Lower leg skin (tissue), 4 donors: Measurements from ENCODE around the gene MRPL49. TPM values are rescaled to one million over a fixed set of nuclear protein-coding genes. Genes with fewer than 3 reads are reported as not detected.

Experiments
- DNase-seq, 2 donors: peaks; one replicate each; pipeline ENCODE4 v3.0.0-alpha.2; 2019; ENCODE audit warnings: low spot score in 2 of 2
- H3K4me3 ChIP-seq: fragments of 200-600 bp; sonication (generic); 2 replicates; pipeline ENCODE4 v1.5.1; 2017; ENCODE audit warnings: mild to moderate bottlenecking, low read depth; ENCODE audit not compliant: poor library complexity, severe bottlenecking
- CTCF ChIP-seq, 3 donors: fragments of 450-650 bp; IDR thresholded peaks; one replicate each; pipeline ENCODE4 v1.5.1; 2016; ENCODE audit warnings: antibody characterized with exemption in 3 of 3, mild to moderate bottlenecking in 3 of 3, moderate library complexity in 2 of 3
- POLR2A ChIP-seq, 2 donors: fragments of 450-650 bp; IDR thresholded peaks; one replicate each; pipeline ENCODE4 v1.6.1; 2016 to 2017; ENCODE audit warnings: antibody characterized with exemption in 2 of 2, mild to moderate bottlenecking in 1 of 2, moderate library complexity in 1 of 2
- WGBS, 2 donors: methylation state at CpG; one replicate each; pipeline ENCODE4 v1.1.5; 2018; 5-methylcytosine and 5-hydroxymethylcytosine counted together
- intact Hi-C: fragments of 100-400 bp; cut with DNase I; formaldehyde crosslinking; loops from one replicate; pipeline ENCODE4 v1.15.0; 2023; ENCODE audit warnings: low total_unique reads
- total RNA-seq, 4 donors: library from RNA; depleted of rRNA; stranded (reverse); fragments of >200 nt; gene quantifications; one replicate each; pipeline ENCODE4 v1.1.0, GENCODE V29; 2016

Gene MRPL49
- total RNA-seq, 4 donors from 2014 or later, result 61.0 to 107 (median 82.4) TPM

GRCh38 chr11:65087216-65087615 is 34.9 kb upstream of the MRPL49 start:
- H3K4me3 ChIP-seq, result no peak overlapping the region
- intact Hi-C loops, result loop anchor here (10.0 kb wide), 1 partner anchor 72 kb away; the partner anchor contains the start of gene ARL2
- WGBS, 2 donors, result 91 to 94% methylated on average over 11 of the region's 11 CpGs
- TF ChIP-seq POLR2A (IDR thresholded peaks at IDR 0.05), result no peak
- TF ChIP-seq CTCF (IDR thresholded peaks at IDR 0.05), result no peak
- DNase-seq, result no peak

DNA sequence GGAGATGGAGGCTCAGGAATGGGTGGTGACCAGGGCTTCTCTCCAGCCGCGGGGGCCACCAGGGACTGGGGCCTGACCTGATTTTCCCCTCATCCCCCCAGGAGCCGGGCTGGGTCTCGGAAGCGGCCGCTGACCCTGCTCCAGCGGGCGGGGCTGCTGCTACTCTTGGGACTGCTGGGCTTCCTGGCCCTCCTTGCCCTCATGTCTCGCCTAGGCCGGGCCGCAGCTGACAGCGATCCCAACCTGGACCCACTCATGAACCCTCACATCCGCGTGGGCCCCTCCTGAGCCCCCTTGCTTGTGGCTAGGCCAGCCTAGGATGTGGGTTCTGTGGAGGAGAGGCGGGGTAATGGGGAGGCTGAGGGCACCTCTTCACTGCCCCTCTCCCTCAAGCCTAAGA is 34.3 kb upstream of the MRPL49 start:
- TF ChIP-seq POLR2A (IDR thresholded peaks at IDR 0.05), result no peak
- TF ChIP-seq CTCF (IDR thresholded peaks at IDR 0.05), result no peak
- no peak for DNase-seq
- 92% methylated on average over 10 to 15 of the region's 15 CpGs for WGBS, 2 donors
- intact Hi-C loops, result loop anchor here (10.0 kb wide), 1 partner anchor 73 kb away; the partner anchor contains the start of gene ARL2
- no peak overlapping the region for H3K4me3 ChIP-seq

DNA sequence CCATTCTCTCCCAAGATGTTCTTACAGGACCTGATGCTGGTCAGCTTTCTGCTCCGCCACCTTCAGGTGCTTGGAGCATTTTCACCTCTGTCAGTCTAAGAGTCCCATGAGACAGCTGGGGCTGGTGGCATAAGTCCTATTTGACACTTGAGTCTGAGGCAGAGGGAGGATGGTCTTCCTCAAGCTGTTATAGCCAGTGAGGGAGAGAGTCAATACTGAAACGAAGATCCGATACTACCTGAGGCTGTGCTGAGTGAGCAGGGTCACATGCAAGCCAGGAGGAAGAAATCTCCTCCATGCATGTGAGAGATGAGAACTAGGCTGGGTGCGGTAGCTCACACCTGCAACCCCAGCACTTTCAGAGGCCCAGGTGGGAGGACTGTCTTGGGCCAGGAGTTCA is 32.5 kb upstream of the MRPL49 start:
- intact Hi-C loops, result loop anchor here (10.0 kb wide), 1 partner anchor 75 kb away; the partner anchor contains the start of gene ARL2
- DNase-seq, result no peak
- no peak overlapping the region for H3K4me3 ChIP-seq
- 86 to 87% methylated on average over 4 of the region's 4 CpGs for WGBS, 2 donors
- TF ChIP-seq POLR2A (IDR thresholded peaks at IDR 0.05) (no peak), CTCF (IDR thresholded peaks at IDR 0.05) (no peak)

DNA sequence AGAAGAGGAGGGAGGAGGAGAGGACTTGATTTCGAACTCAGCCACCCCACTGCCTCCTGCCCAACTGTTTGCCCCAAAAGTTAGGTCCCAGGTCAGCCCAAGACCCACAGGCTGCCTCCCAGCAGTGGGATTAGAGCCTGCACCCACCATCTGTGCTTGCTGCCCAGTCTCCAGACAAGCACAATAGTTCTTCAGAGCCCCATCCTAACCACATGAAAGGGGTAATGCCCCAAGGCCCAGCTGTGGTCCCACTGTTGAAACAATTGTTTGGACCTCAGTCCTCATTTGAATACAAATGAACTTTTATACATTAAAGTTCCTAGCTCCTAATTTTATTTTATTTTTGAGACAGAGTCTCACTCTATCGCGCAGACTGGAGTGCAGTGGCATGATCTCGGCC is 31.5 kb upstream of the MRPL49 start:
- intact Hi-C loops, result no loop called here
- no peak overlapping the region for H3K4me3 ChIP-seq
- WGBS, 2 donors, result 90% methylated on average over 4 of the region's 4 CpGs

GRCh38 chr11:65095427-65095826 is 26.7 kb upstream of the MRPL49 start:
- H3K4me3 ChIP-seq, result no peak overlapping the region
- no peak for TF ChIP-seq CTCF (IDR thresholded peaks at IDR 0.05)
- no peak for TF ChIP-seq POLR2A (IDR thresholded peaks at IDR 0.05)
- no peak for DNase-seq
- intact Hi-C loops, result no loop called here
- WGBS, 2 donors, result 73 to 87% methylated on average over 22 of the region's 22 CpGs

More for the DNA sequence above, 31.5 kb upstream of the MRPL49 start:
- TF ChIP-seq CTCF (IDR thresholded peaks at IDR 0.05) (no peak), POLR2A (IDR thresholded peaks at IDR 0.05) (no peak)
- DNase-seq, result no peak
